Upper lobe of right lung (tissue), 1 donor: ENCODE measurements around the gene HSPA1A. TPM values are rescaled to one million over a fixed set of nuclear protein-coding genes. Genes with fewer than 3 reads are reported as not detected.

ENCODE experiments used
- ATAC-seq: fragments of 200-7000 bp; cut with Tn5 transposase; one replicate; pipeline ENCODE4 v1.9.1; 2020; ENCODE audit warnings: mild to moderate bottlenecking, moderate library complexity
- DNase-seq: peaks from one replicate; pipeline ENCODE4 v3.0.0-alpha.2; 2020
- H3K27ac ChIP-seq: fragments of 200-600 bp; one replicate; pipeline ENCODE4 v1.8.0; 2022
- H3K27me3 ChIP-seq: fragments of 200-600 bp; one replicate; pipeline ENCODE4 v1.8.0; 2022; ENCODE audit warnings: mild to moderate bottlenecking
- H3K36me3 ChIP-seq: fragments of 200-600 bp; one replicate; pipeline ENCODE4 v1.8.0; 2022
- H3K4me1 ChIP-seq: fragments of 200-600 bp; one replicate; pipeline ENCODE4 v1.8.0; 2022
- H3K4me3 ChIP-seq: fragments of 200-600 bp; one replicate; pipeline ENCODE4 v1.8.0; 2022; ENCODE audit warnings: mild to moderate bottlenecking
- H3K9me3 ChIP-seq: fragments of 200-600 bp; one replicate; pipeline ENCODE4 v1.8.0; 2022
- CTCF ChIP-seq: fragments of 200-600 bp; IDR thresholded peaks from one replicate; pipeline ENCODE4 v1.8.0; 2022; ENCODE audit warnings: antibody characterized with exemption
- intact Hi-C: fragments of 100-400 bp; cut with DNase I; formaldehyde crosslinking; loops from one replicate; pipeline ENCODE4 v1.11.0; 2022
- total RNA-seq: library from RNA; stranded (reverse); fragmentation: NEBNext Ultra II Directional; extraction: Animal tissue kit (Norgen Biotek cat#: 25700); gene quantifications from one replicate; pipeline ENCODE4 v1.2.1, GENCODE V29; 2021
- donor health status: DM: no; HTN: yes; CAD: no; lungs with severe emphysema.

The HSPA1A gene
- total RNA-seq, 1 donor from 2014 or later: 150 TPM

GRCh38 chr6:31775633-31776484, 39.5 kb upstream of the HSPA1A start:
- peaks cover 24% of the 10 kb centered on the region for H3K36me3 ChIP-seq
- H3K27me3 ChIP-seq: no peaks in the 10 kb centered on the region
- TF ChIP-seq CTCF: no peak
- H3K27ac ChIP-seq: no peak overlapping the region
- intact Hi-C loops: no loop called here
- H3K9me3 ChIP-seq: no peaks in the 10 kb centered on the region
- DNase-seq (no peak), ATAC-seq (no peak)
- H3K4me3 ChIP-seq: no peak overlapping the region
- H3K4me1 ChIP-seq: peaks cover 11% of the 10 kb centered on the region

GRCh38 chr6:31776485-31776988, 38.8 kb upstream of the HSPA1A start:
- no peaks in the 10 kb centered on the region for H3K9me3 ChIP-seq
- H3K4me1 ChIP-seq: peaks cover 11% of the 10 kb centered on the region
- peak overlapping the region; percentile 3 for H3K4me3 ChIP-seq
- peak; percentile 1 for ATAC-seq
- TF ChIP-seq CTCF: no peak
- peak overlapping the region; percentile 52 for H3K27ac ChIP-seq
- H3K36me3 ChIP-seq: peaks cover 31% of the 10 kb centered on the region
- no peak for DNase-seq
- H3K27me3 ChIP-seq: no peaks in the 10 kb centered on the region
- intact Hi-C loops: no loop called here

- peak within 1 kb of the TSS; percentile 52 for H3K27ac ChIP-seq
Observed at GRCh38 chr6:31776989-31777666, 38.2 kb upstream of the HSPA1A start, which contains the start of gene VWA7. VWA7 (minus strand) TSS chr6:31777328; CDS start chr6:31776779, 549 bp downstream.

GRCh38 chr6:31777667-31778050, 37.7 kb upstream of the HSPA1A start:
- Histone ChIP-seq H3K4me1 (peaks cover 11% of the 10 kb centered on the region), H3K9me3 (no peaks in the 10 kb centered on the region), H3K27ac (no peak overlapping the region), H3K27me3 (no peaks in the 10 kb centered on the region), H3K4me3 (no peak overlapping the region), H3K36me3 (peaks cover 42% of the 10 kb centered on the region)
- intact Hi-C loops: no loop called here
- DNase-seq (no peak), ATAC-seq (no peak)
- no peak for TF ChIP-seq CTCF

More at GRCh38 chr6:31776989-31777666, 38.2 kb upstream of the HSPA1A start, which contains the start of gene VWA7:
- intact Hi-C loops: no loop called here
- peaks cover 11% of the 10 kb centered on the region for H3K4me1 ChIP-seq
- TF ChIP-seq CTCF: no peak
- ATAC-seq (peak; percentile 89), DNase-seq (peak; percentile 92)
- no peaks in the 10 kb centered on the region for H3K9me3 ChIP-seq
- peak within 1 kb of the TSS; percentile 3 for H3K4me3 ChIP-seq
- H3K27me3 ChIP-seq: no peaks in the 10 kb centered on the region
- H3K36me3 ChIP-seq: peaks cover 37% of the 10 kb centered on the region

- Histone ChIP-seq H3K4me1 (peaks cover 11% of the 10 kb centered on the region), H3K4me3 (no peak overlapping the region), H3K27me3 (no peaks in the 10 kb centered on the region), H3K36me3 (peaks cover 47% of the 10 kb centered on the region), H3K27ac (no peak overlapping the region), H3K9me3 (no peaks in the 10 kb centered on the region)
- intact Hi-C loops: no loop called here
- DNase-seq (no peak), ATAC-seq (no peak)
- TF ChIP-seq CTCF: no peak
Observed at GRCh38 chr6:31778193-31778592, 37.1 kb upstream of the HSPA1A start.
